HG03575 (cell line): Measurements from ENCODE around the gene STK35.

Source experiments
- ATAC-seq: cut with Tn5 transposase; IDR thresholded peaks from one replicate; pipeline ENCODE4 v1.9.1; 2021; ENCODE audit not compliant: unreplicated experiment, insufficient number of reproducible peaks, low FRiP score; ENCODE audit errors: extremely low read depth

Gene STK35

GRCh38 chr20:2102585-2103460 is 1.2 kb downstream of the STK35 start:
- peak; percentile 27 for ATAC-seq

- ATAC-seq, result no peak
Measured at GRCh38 chr20:2103461-2104153, 2.0 kb downstream of the STK35 start.

GRCh38 chr20:2104236-2104635 is 2.6 kb downstream of the STK35 start:
- ATAC-seq, result no peak

- ATAC-seq, result no peak
Measured at GRCh38 chr20:2108498-2108897, 6.9 kb downstream of the STK35 start.

GRCh38 chr20:2108987-2109386 is 7.4 kb downstream of the STK35 start:
- ATAC-seq, result no peak

GRCh38 chr20:2109425-2110210 is 8.0 kb downstream of the STK35 start:
- no peak for ATAC-seq

- no peak for ATAC-seq
Measured at GRCh38 chr20:2112910-2113309, 11.3 kb downstream of the STK35 start.

GRCh38 chr20:2114127-2114959 is 12.7 kb downstream of the STK35 start:
- ATAC-seq, result no peak

GRCh38 chr20:2114990-2115681 is 13.5 kb downstream of the STK35 start:
- ATAC-seq, result no peak

- no peak for ATAC-seq
Measured at GRCh38 chr20:2116170-2116940, 14.7 kb downstream of the STK35 start.

- ATAC-seq, result no peak
Measured at GRCh38 chr20:2118783-2119182, 17.2 kb downstream of the STK35 start.

GRCh38 chr20:2122936-2123335 is 21.3 kb downstream of the STK35 start:
- no peak for ATAC-seq

GRCh38 chr20:2123720-2124119 is 22.1 kb downstream of the STK35 start:
- no peak for ATAC-seq

- ATAC-seq, result no peak
Measured at GRCh38 chr20:2124564-2125213, 23.1 kb downstream of the STK35 start.

GRCh38 chr20:2125474-2126112 is 24.0 kb downstream of the STK35 start:
- ATAC-seq, result no peak

- ATAC-seq, result no peak
Measured at GRCh38 chr20:2127238-2127637, 25.6 kb downstream of the STK35 start.

- no peak for ATAC-seq
Measured at GRCh38 chr20:2128542-2128941, 26.9 kb downstream of the STK35 start.
